SH-SY5Y (cell line): ENCODE data around the gene KANTR.

Source experiments
- GATA2 ChIP-seq: IDR thresholded peaks from 2 replicates; pipeline ENCODE4 v1.6.1; 2011; ENCODE audit warnings: mild to moderate bottlenecking, low read depth, low read length
- GATA3 ChIP-seq: IDR thresholded peaks from 2 replicates; pipeline ENCODE4 v1.6.1; 2011; ENCODE audit warnings: low read depth, mild to moderate bottlenecking, low read length, moderate library complexity

- TF ChIP-seq GATA2 (no peak), GATA3 (no peak)
These were observed 602 bp downstream of the KANTR start for GRCh38 chrX:53094582-53094905.
